Measurements from ENCODE around the gene EXD1.

DNA sequence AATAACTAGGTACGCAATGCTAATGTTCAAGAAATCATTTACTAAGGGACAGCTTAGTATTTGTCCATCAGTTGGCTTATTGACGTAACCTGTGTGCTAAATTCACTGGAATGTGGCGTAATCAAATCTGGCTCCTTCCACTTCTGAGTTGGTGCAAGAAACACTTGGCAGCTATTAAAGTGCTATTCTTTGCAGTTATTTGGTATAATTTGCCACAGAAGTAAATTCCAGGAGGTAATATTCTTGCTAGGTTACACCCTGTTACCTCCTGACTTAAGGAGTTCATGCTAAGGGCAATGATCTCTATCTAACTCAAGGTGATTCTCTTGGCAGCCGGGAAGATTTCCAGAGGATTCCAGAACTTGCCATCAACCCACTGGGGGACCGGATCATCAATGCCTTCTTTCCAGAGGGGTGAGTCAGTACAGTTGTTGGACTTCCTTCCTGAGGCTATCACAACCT lies 26.1 kb upstream of the EXD1 start:
- TF ChIP-seq, protein P1, sequence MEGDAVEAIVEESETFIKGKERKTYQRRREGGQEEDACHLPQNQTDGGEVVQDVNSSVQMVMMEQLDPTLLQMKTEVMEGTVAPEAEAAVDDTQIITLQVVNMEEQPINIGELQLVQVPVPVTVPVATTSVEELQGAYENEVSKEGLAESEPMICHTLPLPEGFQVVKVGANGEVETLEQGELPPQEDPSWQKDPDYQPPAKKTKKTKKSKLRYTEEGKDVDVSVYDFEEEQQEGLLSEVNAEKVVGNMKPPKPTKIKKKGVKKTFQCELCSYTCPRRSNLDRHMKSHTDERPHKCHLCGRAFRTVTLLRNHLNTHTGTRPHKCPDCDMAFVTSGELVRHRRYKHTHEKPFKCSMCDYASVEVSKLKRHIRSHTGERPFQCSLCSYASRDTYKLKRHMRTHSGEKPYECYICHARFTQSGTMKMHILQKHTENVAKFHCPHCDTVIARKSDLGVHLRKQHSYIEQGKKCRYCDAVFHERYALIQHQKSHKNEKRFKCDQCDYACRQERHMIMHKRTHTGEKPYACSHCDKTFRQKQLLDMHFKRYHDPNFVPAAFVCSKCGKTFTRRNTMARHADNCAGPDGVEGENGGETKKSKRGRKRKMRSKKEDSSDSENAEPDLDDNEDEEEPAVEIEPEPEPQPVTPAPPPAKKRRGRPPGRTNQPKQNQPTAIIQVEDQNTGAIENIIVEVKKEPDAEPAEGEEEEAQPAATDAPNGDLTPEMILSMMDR (optimal IDR thresholded peaks at IDR 0.05 in 1 of 3, IDR thresholded peaks at IDR 0.05 in 1 of 3, conservative IDR thresholded peaks at IDR 0.05 in 1 of 3; ENCODE audit: extremely low read depth in 1 of 3, insufficient read depth in 2 of 3, low read length in 3 of 3), result no peak
- TF ChIP-seq EZH2 (IDR thresholded peaks at IDR 0.05; ENCODE audit: low read length), result no peak

Data from keratinocyte (primary cell).